CD4-positive, alpha-beta T cell treated with Interleukin-15 for 4 hours (primary cell): ENCODE results near the gene IHH.

ENCODE experiments used
- DNase-seq: peaks from one replicate; pipeline ENCODE4 v3.0.0-alpha.2; 2020; ENCODE audit warnings: low spot score

IHH gene

GRCh38 chr2:219073413-219074129 lies 12.8 kb upstream of the IHH start:
- DNase-seq = peak; percentile 13

DNA sequence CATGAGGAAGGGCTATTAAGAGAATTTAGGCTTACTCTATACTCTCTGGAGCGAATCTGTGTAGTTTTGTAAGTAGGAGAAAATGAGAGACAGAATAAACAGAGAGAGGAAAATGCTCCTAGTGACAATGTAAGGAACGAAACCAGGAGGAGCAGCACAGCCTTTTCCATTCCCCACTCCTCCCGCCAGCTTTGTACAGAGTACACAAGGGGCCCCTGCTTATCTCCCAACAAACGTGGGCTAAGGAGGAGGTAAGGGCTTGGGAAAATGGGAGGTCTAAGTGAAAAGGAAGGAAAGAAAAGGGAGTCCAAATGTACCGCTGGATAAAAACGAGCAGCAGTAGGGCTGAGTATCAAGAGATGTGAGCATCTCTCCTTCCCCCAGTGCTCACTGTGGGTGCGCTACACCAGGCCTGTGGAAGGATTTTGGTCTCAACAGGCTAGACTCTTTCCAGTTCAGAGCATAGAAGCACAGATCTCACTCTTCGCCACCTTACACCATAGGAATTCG lies 12.1 kb upstream of the IHH start:
- DNase-seq = no peak

- DNase-seq = no peak
These were observed 10.6 kb upstream of the IHH start for GRCh38 chr2:219071131-219071816.

- no peak for DNase-seq
These were observed 4.8 kb upstream of the IHH start for GRCh38 chr2:219065484-219065883.

DNA sequence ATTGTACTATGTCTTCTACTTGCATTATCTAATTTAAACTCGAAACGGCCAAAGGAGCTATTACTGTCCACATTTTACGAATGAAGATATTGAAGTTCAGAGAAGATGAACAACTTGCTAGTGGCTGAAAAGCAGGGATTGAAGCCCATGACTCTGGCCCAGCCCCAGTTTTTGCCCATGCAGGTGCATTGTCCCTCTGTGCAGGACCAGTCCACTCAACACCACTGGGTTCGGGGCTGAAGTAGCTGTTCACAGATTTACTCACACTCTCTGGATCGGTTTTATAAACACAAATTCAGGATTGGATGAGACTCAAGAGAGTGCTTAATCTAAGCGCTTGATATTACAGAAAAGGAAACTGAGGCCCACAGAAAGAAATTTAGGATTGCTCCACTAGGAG lies 1.4 kb upstream of the IHH start:
- no peak for DNase-seq

DNA sequence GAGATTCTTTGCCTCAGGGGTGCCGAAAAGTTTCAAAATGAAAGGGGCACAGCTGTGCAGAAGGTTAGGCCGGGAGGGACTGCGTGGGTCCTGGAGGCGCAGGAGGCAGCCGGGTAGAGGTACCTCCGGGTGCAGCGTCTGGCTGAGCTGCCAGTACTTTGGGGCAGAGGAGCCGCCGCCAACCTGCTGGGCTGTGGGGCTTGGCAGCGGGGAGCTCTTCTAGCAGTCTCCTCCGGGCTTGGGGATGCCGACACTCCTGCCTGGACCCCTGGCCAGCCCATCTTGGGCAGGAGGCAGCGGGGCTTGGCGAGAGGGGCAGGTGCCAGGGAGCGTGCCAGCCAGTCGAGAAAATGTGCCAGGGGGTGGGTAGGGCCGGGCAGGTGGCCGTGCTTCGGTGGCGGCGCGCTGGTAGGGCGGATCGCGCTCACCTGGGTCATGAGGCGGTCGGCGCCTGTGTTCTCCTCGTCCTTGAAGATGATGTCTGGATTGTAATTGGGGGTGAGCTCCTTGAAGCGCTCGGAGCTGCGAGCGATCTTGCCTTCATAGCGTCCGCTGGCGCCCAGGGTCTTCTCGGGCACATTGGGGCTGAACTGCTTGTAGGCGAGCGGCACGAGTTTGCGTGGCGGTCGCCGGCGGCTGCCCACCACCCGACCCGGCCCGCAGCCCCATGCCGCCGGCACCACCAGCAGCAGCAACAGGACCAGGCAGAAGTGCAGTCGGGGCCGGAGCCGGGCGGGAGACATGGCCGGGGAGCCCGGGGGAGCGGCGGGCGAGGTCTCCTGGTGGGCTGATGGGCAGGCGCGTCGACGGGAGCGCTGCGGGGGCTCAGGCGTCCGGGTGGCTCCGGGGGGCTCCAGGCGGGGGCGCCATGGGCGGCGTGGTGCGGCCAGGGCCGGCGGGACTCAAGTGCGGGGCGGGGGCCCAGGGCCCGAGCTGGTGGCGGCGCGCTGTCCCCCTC lies 717 bp downstream of the IHH start:
- no peak for DNase-seq

DNA sequence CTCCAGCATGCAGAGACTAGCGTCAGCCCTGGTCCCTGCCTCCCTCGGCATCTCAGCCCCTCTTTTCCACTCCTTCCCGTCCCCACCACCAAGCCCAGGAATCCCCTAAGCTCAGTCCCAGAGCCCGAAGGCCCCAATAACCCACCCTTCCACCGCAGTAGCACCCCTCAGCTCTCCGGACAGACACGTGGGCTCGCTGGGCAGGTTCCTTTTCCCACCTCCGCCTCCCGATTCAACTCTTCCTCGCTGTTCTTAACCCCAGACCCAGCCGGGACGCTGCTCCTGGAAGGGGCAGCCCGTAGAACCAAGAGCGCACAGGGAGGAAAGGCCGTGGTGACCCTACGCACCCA lies 1.4 kb downstream of the IHH start:
- DNase-seq = no peak

DNA sequence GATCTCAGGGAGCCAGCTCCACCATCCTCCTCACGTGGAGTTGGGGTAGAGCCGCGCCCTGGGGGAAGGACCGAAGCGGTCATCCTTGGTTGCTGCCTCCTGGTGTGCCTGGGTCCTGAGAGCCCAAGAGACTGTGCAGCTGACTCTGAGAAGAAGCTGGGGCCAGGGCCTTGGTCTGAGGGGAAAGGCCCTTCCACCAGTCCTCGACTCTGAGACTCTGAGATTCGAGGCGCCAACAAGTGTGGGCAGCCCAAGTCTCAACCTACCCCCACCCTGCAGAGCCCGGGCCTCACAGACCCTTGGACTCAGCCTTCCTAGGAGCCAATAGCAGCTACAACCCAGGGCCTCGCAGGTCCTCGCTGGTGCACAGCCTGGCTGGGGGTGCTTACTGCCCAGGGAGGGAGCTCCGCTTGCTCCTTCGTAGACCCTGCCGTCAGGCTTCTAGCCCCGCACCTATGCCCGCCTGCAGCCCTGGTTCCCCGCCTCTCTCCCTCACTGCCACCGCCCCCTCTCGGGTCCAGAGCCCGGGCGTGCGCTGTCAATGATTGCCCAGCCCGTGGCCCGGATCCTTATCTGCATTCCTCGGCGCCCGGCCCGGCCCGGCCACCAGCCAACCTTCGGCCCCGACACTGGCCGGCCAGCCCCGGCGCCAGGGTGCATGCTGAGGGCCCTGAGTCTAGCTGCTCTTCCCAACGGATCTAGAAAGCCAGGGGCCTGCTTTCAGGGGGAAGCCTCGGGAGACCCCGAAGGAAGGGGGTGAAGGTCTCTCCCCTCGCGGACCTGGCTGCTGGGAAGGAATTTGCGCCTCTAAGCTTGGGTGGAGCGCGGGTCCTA lies 2.0 kb downstream of the IHH start:
- no peak for DNase-seq

GRCh38 chr2:219057709-219058540 lies 2.8 kb downstream of the IHH start:
- peak; percentile 73 for DNase-seq

GRCh38 chr2:219056896-219057708 lies 3.6 kb downstream of the IHH start:
- no peak for DNase-seq

GRCh38 chr2:219056176-219056895 lies 4.4 kb downstream of the IHH start:
- DNase-seq = no peak

DNA sequence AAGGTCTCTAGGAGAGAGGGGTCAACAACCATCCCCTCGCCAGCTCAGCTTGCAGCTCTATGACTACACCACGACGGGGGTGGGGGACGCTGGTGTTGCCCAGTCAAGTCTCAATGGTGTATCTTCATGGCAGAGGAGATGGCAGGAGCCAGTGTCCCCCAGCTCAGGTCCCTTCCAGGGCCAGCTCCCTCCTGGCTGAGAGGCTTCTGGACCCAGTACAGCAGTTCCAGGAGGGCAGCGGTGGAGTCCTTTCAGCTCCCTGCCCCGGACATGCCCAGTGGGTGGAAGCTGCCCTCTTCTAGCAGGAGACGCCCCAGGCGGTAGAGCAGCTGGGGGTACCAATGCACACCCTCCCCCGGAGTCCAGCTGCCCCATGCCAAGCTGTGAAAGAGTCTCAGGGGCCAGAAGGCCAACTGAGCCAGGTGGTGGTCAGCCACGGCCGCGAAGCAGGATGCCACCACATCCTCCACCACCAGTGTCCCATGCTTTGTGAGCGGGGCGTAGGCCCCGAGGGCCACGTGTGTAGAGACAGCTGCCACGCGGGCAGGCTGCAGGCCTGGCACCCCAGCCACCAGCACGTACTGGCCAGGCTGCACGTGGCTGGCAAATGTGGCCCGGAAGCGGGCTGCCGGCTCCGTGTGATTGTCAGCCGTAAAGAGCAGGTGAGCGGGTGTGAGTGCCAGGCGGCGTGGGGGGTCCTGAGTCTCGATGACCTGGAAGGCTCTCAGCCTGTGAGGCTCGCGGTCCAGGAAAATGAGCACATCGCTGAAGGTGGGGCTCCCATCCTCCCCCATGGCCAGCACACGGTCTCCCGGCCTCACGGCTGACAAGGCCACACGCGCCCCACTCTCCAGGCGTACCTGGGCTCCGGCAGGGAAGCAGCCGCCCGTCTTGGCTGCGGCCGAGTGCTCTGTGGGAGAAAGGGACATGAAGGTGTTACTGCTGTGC lies 5.5 kb downstream of the IHH start:
- no peak for DNase-seq

- no peak for DNase-seq
These were observed 11.4 kb downstream of the IHH start for GRCh38 chr2:219049282-219049681.

GRCh38 chr2:219045937-219046550 lies 14.7 kb downstream of the IHH start:
- no peak for DNase-seq

DNA sequence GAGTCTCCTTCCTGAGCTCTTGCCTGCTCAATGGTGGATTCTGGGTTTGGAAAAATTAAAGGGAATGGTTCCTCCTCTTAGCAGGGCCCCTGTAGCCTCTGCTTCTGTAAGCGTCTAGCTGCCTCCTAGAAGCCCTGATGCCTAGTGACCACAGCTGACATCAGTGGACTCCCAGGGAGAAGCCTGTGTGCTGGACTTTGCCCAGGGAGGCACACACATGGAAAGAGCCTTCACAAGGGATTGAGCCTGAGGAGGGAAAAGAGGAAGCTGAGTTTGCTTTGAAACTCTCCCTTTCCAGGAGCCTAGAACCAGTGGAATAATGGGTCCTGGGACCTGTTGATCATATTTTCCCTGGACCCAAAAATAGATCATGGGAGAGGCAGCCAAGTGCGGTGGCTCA lies 18.0 kb downstream of the IHH start:
- DNase-seq = no peak

DNA sequence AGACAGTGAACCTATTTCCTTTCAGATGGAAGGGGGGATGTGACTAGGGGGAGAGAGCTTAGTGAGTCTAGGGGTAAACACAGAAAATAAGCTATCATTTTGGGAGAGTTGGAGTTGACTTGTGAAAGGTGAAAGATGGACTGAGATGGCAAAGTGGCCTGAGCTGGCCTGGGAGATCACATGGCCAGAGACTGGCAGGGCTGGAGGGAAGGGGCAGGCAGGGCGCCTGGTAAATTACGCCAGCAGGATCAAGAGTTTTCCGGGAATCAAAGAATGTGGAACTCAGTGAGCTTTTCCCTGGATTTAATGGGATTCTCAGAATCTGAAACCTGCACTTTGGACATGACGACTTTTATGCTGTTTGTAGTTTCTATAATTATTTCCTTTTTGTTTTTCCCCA lies 18.6 kb downstream of the IHH start:
- DNase-seq = no peak

DNA sequence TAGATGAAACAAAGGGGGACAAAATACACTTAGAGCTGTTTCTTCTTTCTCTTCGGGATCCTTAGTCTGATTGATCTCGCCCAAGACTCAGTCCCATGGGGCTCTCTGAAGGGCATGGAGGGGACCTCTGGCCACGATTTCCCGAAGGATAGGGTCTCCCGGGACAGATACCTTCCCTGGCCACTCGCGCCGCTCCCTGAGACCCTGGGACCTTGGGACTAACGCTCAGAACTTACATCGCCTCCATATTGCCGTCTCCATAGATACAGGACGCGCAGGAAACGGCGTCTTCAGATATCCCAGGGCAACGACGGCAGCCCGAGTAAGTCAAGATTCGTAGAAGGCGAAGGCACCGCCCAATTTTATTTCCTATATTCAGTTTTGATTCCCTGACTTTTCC lies 19.5 kb downstream of the IHH start, which contains the start of gene CFAP65:
TSS of gene CFAP65 (minus strand) at position 265 of the 400 bp plus-strand sequence. CDS start 2,468 bp downstream, outside the sequence.
- DNase-seq = no peak
